Hepatocyte (in vitro differentiated cells): Measurements from ENCODE around the gene HSF5. TPM values are rescaled to one million over a fixed set of nuclear protein-coding genes. Genes with fewer than 3 reads are reported as not detected.
"Not testable (repeated sequence)": the region's sequence is repeated elsewhere in the genome, so short reads cannot be mapped to it uniquely, and the experiment has no call there.

Experiments
- DNase-seq: peaks from one replicate; pipeline ENCODE4 v3.0.0-alpha.2; 2016; ENCODE audit warnings: low spot score
- H2AFZ ChIP-seq: fragments of 200-600 bp; sonication (generic); 2 replicates; pipeline ENCODE4 v1.6.0; 2016; ENCODE audit warnings: antibody characterized with exemption, mild to moderate bottlenecking
- H3K27ac ChIP-seq: fragments of 200-600 bp; sonication (generic); 2 replicates; pipeline ENCODE4 v1.5.1; 2016; ENCODE audit warnings: mild to moderate bottlenecking
- H3K27me3 ChIP-seq: fragments of 200-600 bp; sonication (generic); 2 replicates; pipeline ENCODE4 v1.6.1; 2016
- H3K36me3 ChIP-seq: fragments of 200-600 bp; sonication (generic); replicated peaks from 2 replicates; pipeline ENCODE4 v1.5.1; 2016; ENCODE audit warnings: low read depth; ENCODE audit not compliant: insufficient read depth
- H3K4me1 ChIP-seq: fragments of 200-600 bp; sonication (generic); 2 replicates; pipeline ENCODE4 v1.5.1; 2016; ENCODE audit warnings: mild to moderate bottlenecking, moderate library complexity; ENCODE audit not compliant: insufficient read depth
- H3K4me2 ChIP-seq: fragments of 200-600 bp; sonication (generic); 2 replicates; pipeline ENCODE4 v1.6.0; 2016
- H3K4me3 ChIP-seq: fragments of 200-600 bp; sonication (generic); 2 replicates; pipeline ENCODE4 v1.5.1; 2016; ENCODE audit warnings: mild to moderate bottlenecking
- H3K79me2 ChIP-seq: fragments of 200-600 bp; sonication (generic); 2 replicates; pipeline ENCODE4 v1.6.0; 2017; ENCODE audit warnings: mild to moderate bottlenecking
- H3K9me2 ChIP-seq: fragments of 200-600 bp; sonication (generic); replicated peaks from 2 replicates; pipeline ENCODE4 v1.6.0; 2017; ENCODE audit warnings: mild to moderate bottlenecking; ENCODE audit not compliant: insufficient read depth
- H3K9me3 ChIP-seq: fragments of 200-600 bp; sonication (generic); 2 replicates; pipeline ENCODE4 v1.5.1; 2016; ENCODE audit warnings: low read depth, mild to moderate bottlenecking
- H4K20me1 ChIP-seq: fragments of 200-600 bp; sonication (generic); 2 replicates; pipeline ENCODE4 v1.6.0; 2016; ENCODE audit warnings: mild to moderate bottlenecking; ENCODE audit not compliant: insufficient read depth, poor library complexity, severe bottlenecking
- CTCF ChIP-seq: fragments of 200-600 bp; sonication (generic); IDR thresholded peaks from 2 replicates; pipeline ENCODE4 v1.5.1; 2016; ENCODE audit warnings: antibody characterized with exemption, mild to moderate bottlenecking; ENCODE audit not compliant: poor library complexity
- EZH2 ChIP-seq: fragments of 200-600 bp; sonication (generic); IDR thresholded peaks from 2 replicates; pipeline ENCODE4 v1.6.1; 2016; ENCODE audit warnings: antibody characterized with exemption, mild to moderate bottlenecking, borderline replicate concordance
- EZH2phosphoT487 ChIP-seq: fragments of 200-600 bp; sonication (generic); IDR thresholded peaks from one replicate; pipeline ENCODE4 v1.6.1; 2018; ENCODE audit warnings: antibody characterized with exemption, mild to moderate bottlenecking, low read depth, moderate library complexity; ENCODE audit not compliant: unreplicated experiment, severe bottlenecking
- WGBS: methylation state at CpG from one replicate; pipeline ENCODE4 v1.1.6; 2016; ENCODE audit warnings: low lambda C conversion rate; ENCODE audit errors: missing lambda C conversion rate; 5-methylcytosine and 5-hydroxymethylcytosine counted together
- polyA plus RNA-seq: library from polyadenylated mRNA; unstranded; fragments of >200 nt; fragmentation: Nextera tagmentation; extraction: Ambion mirVana; gene quantifications from 2 replicates; pipeline ENCODE4 v1.2.1, GENCODE V29; 2016
- total RNA-seq: library from RNA; depleted of rRNA; stranded (reverse); fragments of >200 nt; gene quantifications from 2 replicates; pipeline ENCODE4 v1.2.3, GENCODE V29; 2014

Gene HSF5
- total and polyA plus RNA-seq, 2 experiments from 2014 or later = 0.03 TPM; not detected in 1

DNA sequence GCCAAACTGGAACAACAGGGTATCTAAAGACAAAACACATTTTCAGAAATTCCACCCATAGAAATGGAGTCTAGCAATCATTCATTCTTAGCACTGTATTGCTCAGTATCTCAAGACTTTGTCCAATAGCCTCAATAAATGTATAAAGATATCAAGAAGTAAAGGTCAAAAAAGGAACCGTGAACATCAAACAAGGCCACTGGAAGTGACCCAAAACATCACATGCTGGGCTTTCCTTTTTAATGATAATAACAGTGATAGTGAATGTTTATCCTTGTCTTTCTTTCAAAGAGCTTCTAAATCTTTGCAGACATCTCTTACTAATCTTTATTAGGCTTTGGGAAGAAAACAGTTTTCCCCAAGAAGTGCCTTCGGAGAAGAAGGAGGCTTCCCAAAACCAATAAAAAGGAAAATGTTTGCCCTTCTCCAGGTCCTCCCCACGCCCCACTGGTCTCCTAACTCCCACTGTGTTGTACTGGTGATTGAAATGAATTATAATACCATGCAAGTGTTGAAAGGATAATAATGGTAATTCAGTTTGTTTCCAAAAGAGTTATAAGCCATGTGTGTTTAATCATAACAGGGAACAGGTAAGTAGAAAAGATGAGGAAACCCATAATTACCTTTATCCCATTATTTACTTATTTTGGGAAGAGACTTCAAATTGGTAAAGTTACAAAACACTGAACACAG, 89.5 kb downstream of the HSF5 start:
- peaks cover 89% of the 10 kb centered on the region for H3K79me2 ChIP-seq
- peaks cover 14% of the 10 kb centered on the region for H3K4me1 ChIP-seq
- H3K27me3 ChIP-seq = no peaks in the 10 kb centered on the region
- no peak overlapping the region for H3K4me2 ChIP-seq
- DNase-seq = no peak
- H3K9me2 ChIP-seq = no peaks in the 10 kb centered on the region
- no peak overlapping the region for H3K4me3 ChIP-seq
- no peaks in the 10 kb centered on the region for H3K9me3 ChIP-seq
- WGBS = 19% methylated on average over 3 of the region's 3 CpGs
- H2AFZ ChIP-seq = no peak overlapping the region
- TF ChIP-seq CTCF (no peak), EZH2phosphoT487 (no peak), EZH2 (no peak)
- peak overlapping the region; percentile 0 for H3K27ac ChIP-seq
- no peaks in the 10 kb centered on the region for H3K36me3 ChIP-seq
- no peaks in the 10 kb centered on the region for H4K20me1 ChIP-seq

DNA sequence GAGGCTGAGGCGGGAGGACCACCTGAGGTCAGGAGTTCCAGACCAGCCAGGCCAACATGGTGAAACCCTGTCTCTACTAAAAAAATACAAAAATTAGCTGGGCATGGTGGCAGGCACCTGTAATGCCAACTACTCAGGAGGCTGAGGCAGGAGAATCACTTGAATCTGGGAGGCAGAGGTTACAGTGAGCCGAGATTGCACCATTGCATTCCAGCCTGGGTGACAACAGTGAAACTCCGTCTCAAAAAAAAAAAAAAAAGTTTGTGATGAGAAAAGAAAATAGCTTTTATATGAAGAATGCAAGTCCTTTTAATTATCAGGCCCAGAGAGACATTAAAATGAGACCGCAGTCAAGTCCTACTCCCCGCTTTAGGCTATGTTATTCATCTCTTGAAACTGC, 90.8 kb downstream of the HSF5 start:
- H3K4me1 ChIP-seq = peaks cover 18% of the 10 kb centered on the region
- 90% methylated on average over 5 of the region's 5 CpGs for WGBS
- H3K79me2 ChIP-seq = peaks cover 87% of the 10 kb centered on the region
- not testable (repeated sequence) for H2AFZ ChIP-seq, H3K9me3 ChIP-seq, H3K36me3 ChIP-seq, H3K4me2 ChIP-seq, H4K20me1 ChIP-seq, H3K9me2 ChIP-seq, H3K4me3 ChIP-seq, DNase-seq, H3K27me3 ChIP-seq, H3K27ac ChIP-seq

GRCh38 chr17:58396173-58396572, 92.0 kb downstream of the HSF5 start:
- Histone ChIP-seq H3K4me1 (peaks cover 27% of the 10 kb centered on the region), H3K4me2 (no peak overlapping the region), H3K36me3 (no peaks in the 10 kb centered on the region), H3K9me3 (no peaks in the 10 kb centered on the region), H3K9me2 (no peaks in the 10 kb centered on the region), H3K27me3 (no peaks in the 10 kb centered on the region), H3K27ac (no peak overlapping the region), H2AFZ (no peak overlapping the region), H3K79me2 (peaks cover 80% of the 10 kb centered on the region), H3K4me3 (no peak overlapping the region), H4K20me1 (no peaks in the 10 kb centered on the region)
- TF ChIP-seq EZH2 = no peak
- no peak for TF ChIP-seq EZH2phosphoT487
- 74% methylated on average over 4 of the region's 4 CpGs for WGBS
- no peak for DNase-seq

- H3K36me3 ChIP-seq = no peaks in the 10 kb centered on the region
- peak overlapping the region; percentile 39 for H3K27ac ChIP-seq
- H3K9me3 ChIP-seq = no peaks in the 10 kb centered on the region
- H2AFZ ChIP-seq = no peak overlapping the region
- H3K4me2 ChIP-seq = no peak overlapping the region
- 78% methylated on average over 3 of the region's 3 CpGs for WGBS
- peaks cover 42% of the 10 kb centered on the region for H3K4me1 ChIP-seq
- no peak for TF ChIP-seq EZH2phosphoT487
- no peak for TF ChIP-seq CTCF
- TF ChIP-seq EZH2 = no peak
- H4K20me1 ChIP-seq = no peaks in the 10 kb centered on the region
- no peaks in the 10 kb centered on the region for H3K9me2 ChIP-seq
- H3K79me2 ChIP-seq = peaks cover 78% of the 10 kb centered on the region
- DNase-seq = no peak
- H3K4me3 ChIP-seq = no peak overlapping the region
- H3K27me3 ChIP-seq = no peaks in the 10 kb centered on the region
Measured at GRCh38 chr17:58394534-58395223, 93.5 kb downstream of the HSF5 start.
